Measurements from ENCODE around the gene PEF1. TPM values are rescaled to one million over a fixed set of nuclear protein-coding genes. Genes with fewer than 3 reads are reported as not detected.

Gene PEF1
- total RNA-seq, 1 donor: 99.7 TPM

GRCh38 chr1:31672986-31673385 lies 28.3 kb upstream of the PEF1 start:
- no peak for DNase-seq (ENCODE audit: low read depth)
- TF ChIP-seq CTCF (IDR thresholded peaks at IDR 0.05; ENCODE audit: insufficient read depth, low read depth, low read length): no peak

GRCh38 chr1:31671561-31672201 lies 27.0 kb upstream of the PEF1 start:
- DNase-seq (ENCODE audit: low read depth): no peak
- no peak for TF ChIP-seq CTCF (IDR thresholded peaks at IDR 0.05; ENCODE audit: insufficient read depth, low read depth, low read length)
- H3K4me3 ChIP-seq (ENCODE audit: low read depth, low read length): no peak overlapping the region

More at GRCh38 chr1:31672986-31673385, 28.3 kb upstream of the PEF1 start:
- no peak overlapping the region for H3K4me3 ChIP-seq (ENCODE audit: low read depth, low read length)

- TF ChIP-seq CTCF (IDR thresholded peaks at IDR 0.05; ENCODE audit: insufficient read depth, low read depth, low read length): no peak
- no peak overlapping the region for H3K4me3 ChIP-seq (ENCODE audit: low read depth, low read length)
- DNase-seq (ENCODE audit: low read depth): no peak
Measured at GRCh38 chr1:31671147-31671546, 26.5 kb upstream of the PEF1 start.

GRCh38 chr1:31670593-31670964 lies 25.9 kb upstream of the PEF1 start:
- no peak for DNase-seq (ENCODE audit: low read depth)

GRCh38 chr1:31669786-31670592 lies 25.3 kb upstream of the PEF1 start:
- DNase-seq (ENCODE audit: low read depth): peak; percentile 65
- peak; percentile 16 for TF ChIP-seq CTCF (IDR thresholded peaks at IDR 0.05; ENCODE audit: insufficient read depth, low read depth, low read length)
- H3K4me3 ChIP-seq (ENCODE audit: low read depth, low read length): no peak overlapping the region

More at GRCh38 chr1:31670593-31670964, 25.9 kb upstream of the PEF1 start:
- no peak for TF ChIP-seq CTCF (IDR thresholded peaks at IDR 0.05; ENCODE audit: insufficient read depth, low read depth, low read length)
- H3K4me3 ChIP-seq (ENCODE audit: low read depth, low read length): no peak overlapping the region

GRCh38 chr1:31669433-31669785 lies 24.7 kb upstream of the PEF1 start:
- DNase-seq (ENCODE audit: low read depth): no peak
- no peak for TF ChIP-seq CTCF (IDR thresholded peaks at IDR 0.05; ENCODE audit: insufficient read depth, low read depth, low read length)
- H3K4me3 ChIP-seq (ENCODE audit: low read depth, low read length): no peak overlapping the region
